ENCODE results near the gene NBAS.

NBAS gene

GRCh38 chr2:15400240-15400826, 160.8 kb downstream of the NBAS start:
- TF ChIP-seq CTCF (IDR thresholded peaks at IDR 0.05; ENCODE audit: low read depth, low read length), result no peak
- no peak overlapping the region for H3K4me3 ChIP-seq (replicated peaks in 1 of 2; ENCODE audit: low read depth in 2 of 2, low read length in 2 of 2)
- no peak for DNase-seq (ENCODE audit: low read depth in 2 of 2)

- no peak for TF ChIP-seq CTCF (IDR thresholded peaks at IDR 0.05; ENCODE audit: low read depth, low read length)
- DNase-seq (ENCODE audit: low read depth in 2 of 2), result no peak
- H3K4me3 ChIP-seq (replicated peaks in 1 of 2; ENCODE audit: low read depth in 2 of 2, low read length in 2 of 2), result no peak overlapping the region
Measured at GRCh38 chr2:15399241-15399640, 161.9 kb downstream of the NBAS start.

- DNase-seq (ENCODE audit: low read depth in 2 of 2), result no peak
- no peak for TF ChIP-seq CTCF (IDR thresholded peaks at IDR 0.05; ENCODE audit: low read depth, low read length)
- no peak overlapping the region for H3K4me3 ChIP-seq (replicated peaks in 1 of 2; ENCODE audit: low read depth in 2 of 2, low read length in 2 of 2)
Measured at GRCh38 chr2:15391751-15392150, 169.4 kb downstream of the NBAS start.

GRCh38 chr2:15389895-15390294, 171.2 kb downstream of the NBAS start:
- no peak overlapping the region for H3K4me3 ChIP-seq (replicated peaks in 1 of 2; ENCODE audit: low read depth in 2 of 2, low read length in 2 of 2)
- TF ChIP-seq CTCF (IDR thresholded peaks at IDR 0.05; ENCODE audit: low read depth, low read length), result no peak
- no peak for DNase-seq (ENCODE audit: low read depth in 2 of 2)

- TF ChIP-seq CTCF (IDR thresholded peaks at IDR 0.05; ENCODE audit: low read depth, low read length), result no peak
- no peak for DNase-seq (ENCODE audit: low read depth in 2 of 2)
- no peak overlapping the region for H3K4me3 ChIP-seq (replicated peaks in 1 of 2; ENCODE audit: low read depth in 2 of 2, low read length in 2 of 2)
Measured at GRCh38 chr2:15389326-15389700, 171.8 kb downstream of the NBAS start.

- DNase-seq (ENCODE audit: low read depth in 2 of 2), result no peak
- no peak for TF ChIP-seq CTCF (IDR thresholded peaks at IDR 0.05; ENCODE audit: low read depth, low read length)
- H3K4me3 ChIP-seq (replicated peaks in 1 of 2; ENCODE audit: low read depth in 2 of 2, low read length in 2 of 2), result no peak overlapping the region
Measured at GRCh38 chr2:15388406-15389325, 172.5 kb downstream of the NBAS start.

Measured in cardiac fibroblast (primary cell).